NCI-H2107 treated with DMSO at 0.1 percent for 48 hours (cell line): ENCODE data around the gene EVPL.
"Not testable (repeated sequence)": the region's sequence is repeated elsewhere in the genome, so short reads cannot be mapped to it uniquely, and the experiment has no call there.

Source experiments
- DNase-seq: peaks from one replicate; lab custom pipeline; 2025; ENCODE audit not compliant: unreplicated experiment; lab: John Stamatoyannopoulos, UW

Gene EVPL

GRCh38 chr17:75970626-75971025, 56.5 kb downstream of the EVPL start:
- no peak for DNase-seq

DNA sequence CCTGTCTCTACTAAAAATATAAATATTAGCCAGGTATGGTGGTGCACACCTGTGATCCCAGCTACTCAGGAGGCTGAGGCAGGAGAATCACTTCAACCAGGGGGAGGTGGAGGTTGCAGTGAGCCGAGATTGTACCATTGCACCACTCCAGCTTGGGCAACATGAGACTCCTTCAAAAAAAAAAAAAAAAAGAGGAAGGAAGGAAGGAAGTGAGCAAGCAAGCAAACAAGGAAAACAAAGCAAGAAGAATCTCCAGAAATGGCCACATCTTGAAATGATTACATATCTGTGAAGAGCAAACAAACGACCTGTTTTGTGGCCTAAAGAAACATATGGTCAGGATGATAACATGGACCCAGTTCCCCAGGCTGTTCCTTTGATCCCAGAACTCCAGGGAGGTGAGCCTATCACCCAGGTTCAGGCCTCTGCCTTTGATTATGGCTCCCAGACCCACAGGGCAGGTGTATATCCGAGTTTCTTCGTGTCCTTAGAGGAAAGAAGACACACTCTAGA, 57.0 kb downstream of the EVPL start:
- DNase-seq: no peak

DNA sequence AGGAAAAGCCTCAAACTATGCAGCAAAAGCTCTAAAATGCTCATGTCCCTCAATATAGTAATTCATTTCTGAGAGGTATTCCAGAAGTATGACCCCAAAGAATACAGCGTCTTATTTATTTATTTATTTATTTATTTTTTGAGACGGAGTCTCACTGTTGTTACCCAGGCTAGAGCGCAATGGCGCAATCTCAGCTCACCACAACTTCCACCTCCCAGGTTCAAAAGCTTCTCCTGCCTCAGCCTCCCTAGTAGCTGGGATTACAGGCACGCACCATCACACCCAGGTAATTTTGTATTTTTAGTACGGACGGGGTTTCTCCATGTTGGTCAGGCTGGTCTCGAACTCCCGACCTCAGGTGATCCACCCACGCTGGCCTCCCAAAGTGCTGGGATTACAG, 58.1 kb downstream of the EVPL start:
- not testable (repeated sequence) for DNase-seq

DNA sequence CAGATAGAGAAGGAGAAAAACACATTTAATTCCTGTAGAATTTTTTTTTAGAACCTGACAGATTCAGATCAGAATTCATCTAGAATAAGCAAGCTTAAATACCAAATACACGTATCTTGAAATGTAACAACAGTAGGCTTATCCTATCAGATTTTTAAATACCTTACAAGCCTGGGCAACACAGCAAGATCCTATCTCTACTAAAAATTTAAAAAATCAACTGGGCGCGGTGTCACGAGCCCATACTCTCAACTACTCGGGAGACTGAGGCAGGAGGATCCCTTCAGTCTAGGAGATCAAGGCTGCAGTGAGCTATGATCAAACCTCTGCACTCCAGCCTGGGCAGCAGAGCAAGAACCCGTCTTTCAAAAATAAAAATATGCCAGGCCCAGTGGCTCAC, 61.6 kb downstream of the EVPL start:
- DNase-seq: no peak

DNA sequence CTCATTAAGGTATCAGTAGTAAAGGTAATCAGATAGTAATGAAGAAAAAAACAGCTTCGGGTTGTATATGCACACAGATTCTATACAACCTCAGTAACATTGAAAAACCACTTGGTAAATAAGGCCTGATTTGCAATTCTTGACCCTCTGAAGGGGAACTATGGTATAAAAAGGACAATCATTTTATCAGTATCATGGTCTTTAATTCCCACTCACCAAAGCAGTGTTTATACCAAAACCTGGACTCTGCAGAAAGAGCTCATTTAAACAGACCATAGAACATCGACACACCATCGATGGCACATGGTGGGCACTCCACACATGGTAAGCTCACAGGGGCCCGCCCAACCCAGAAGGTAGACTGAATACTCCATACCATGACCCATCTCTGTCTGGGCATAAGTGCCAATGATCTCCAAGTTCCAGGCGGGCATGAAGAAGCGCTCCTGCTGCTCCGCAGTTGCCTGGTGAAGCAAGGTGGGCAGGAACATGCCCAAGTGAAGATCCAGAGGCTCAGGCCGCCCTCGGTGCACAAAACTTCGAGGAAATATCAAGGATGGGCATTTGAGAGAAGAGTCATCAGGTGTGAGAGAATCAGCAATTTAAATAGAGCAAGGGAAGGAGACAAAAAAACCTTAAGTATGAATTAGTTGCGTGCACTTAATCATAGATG, 67.1 kb downstream of the EVPL start:
- DNase-seq: no peak

DNA sequence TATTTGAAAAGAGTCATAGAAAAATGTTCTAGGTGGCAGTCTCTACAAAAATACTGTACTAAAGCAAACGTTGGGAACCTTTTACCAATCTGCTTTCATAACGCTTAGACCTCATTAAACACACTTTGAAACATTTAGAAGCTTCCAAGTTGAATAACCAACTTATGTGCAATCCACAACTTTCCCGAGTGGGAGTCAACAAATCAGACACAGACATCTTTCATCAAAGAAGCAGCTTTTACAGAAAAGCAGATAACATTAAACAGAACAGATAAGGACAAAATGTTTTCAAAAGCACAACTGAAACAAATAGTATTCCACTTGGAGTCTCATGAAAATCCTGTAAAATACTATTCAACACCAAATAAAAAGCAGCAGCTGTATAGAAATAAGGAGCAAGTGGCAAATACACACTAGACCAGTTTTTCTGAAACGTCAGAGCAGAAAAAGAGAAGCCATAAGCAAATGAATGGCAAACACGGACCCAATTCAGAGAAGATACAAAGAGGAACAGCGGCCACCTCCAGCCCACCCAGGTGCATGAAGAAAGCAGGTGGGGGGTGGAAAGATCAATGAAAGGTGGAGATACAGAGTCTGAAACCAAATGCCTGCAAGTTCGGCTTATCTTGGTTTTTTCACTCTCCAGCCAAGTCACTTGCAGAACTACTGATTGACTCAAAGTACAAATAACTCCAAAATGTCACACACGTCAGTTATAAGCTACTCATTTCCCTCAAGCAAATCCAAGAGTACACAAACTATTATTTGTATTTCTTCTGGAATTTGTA, 67.9 kb downstream of the EVPL start:
- no peak for DNase-seq
